ENCODE results near the gene GALNT9. TPM values are rescaled to one million over a fixed set of nuclear protein-coding genes. Genes with fewer than 3 reads are reported as not detected.

GALNT9 gene
- total RNA-seq, 1 experiment from 2014 or later: not detected

DNA sequence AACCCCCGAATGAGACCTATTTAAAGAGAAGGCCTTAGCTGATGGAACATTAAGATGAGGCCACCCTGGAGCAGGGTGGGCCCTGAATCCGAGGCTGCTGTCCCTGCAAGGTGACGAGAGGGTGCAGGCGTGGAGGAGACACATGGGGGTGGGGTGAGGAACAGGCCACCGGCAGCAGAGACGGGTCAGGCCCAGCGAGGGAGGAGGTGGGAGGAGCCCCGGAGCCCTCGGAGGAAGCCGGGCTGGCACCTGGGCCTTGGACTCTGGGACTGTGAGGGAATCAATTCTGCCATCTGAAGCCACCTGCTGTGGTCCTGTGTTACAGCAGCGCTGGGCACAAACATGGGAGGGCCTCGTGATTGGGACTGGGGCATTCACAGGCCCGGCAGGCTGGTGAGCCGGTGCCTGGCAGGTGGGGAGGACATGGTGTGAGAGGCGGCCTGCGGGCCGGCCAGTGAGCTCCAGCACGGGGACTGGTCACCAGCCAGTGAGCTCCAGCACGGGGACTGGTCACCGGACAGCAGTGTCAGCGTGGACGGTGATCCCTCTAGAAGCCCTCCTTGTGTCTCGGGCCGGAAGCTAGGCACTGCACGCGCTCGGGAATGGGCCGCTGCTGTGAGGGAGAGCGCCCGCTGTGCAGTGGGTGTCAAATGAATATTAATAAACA lies 138.4 kb downstream of the GALNT9 start:
- peaks cover 5% of the 10 kb centered on the region for H3K9me3 ChIP-seq (replicated peaks)

DNA sequence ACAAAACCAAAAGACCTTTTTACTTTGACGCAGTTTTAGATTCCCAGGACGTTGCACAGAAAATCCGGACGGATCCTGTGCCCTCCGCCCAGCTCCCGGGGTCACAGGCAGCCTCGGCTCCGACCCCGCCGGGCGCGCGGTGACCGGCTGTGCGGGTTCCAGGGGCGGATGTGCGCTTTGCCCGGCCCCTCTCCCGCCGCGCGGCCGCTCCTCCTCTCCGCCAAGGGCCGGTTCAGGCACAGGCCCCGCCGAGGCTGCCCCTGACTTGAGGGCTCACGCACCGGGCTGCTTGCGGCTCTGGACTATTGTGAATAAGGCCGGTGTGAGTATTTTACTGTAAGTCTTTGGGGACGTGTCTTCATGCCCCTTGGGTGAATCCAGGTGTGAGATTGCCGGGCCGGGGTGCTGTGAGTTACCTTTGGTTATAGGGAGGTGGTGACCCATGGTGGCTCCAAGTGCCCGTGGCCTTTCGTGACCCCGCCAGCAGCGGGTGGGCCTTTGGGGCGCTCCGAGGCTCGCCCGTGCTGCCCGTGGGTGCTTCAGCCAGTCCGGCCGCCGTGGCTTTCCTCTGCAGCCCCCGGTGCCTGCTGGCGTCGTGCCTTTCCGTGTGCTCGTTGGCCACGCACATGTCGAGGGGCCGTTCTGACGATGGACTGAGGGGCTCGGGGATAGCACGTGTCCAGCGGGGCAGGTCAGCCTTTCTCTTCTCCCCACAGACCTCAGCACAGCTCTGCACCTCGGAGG lies 139.2 kb downstream of the GALNT9 start:
- Histone ChIP-seq H3K27me3 (replicated peaks) (peaks cover 16% of the 10 kb centered on the region), H3K36me3 (no peaks in the 10 kb centered on the region), H3K4me3 (peak overlapping the region; percentile 31), H3K27ac (no peak overlapping the region), H3K4me1 (replicated peaks) (peaks cover 11% of the 10 kb centered on the region), H3K9me3 (replicated peaks) (peaks cover 5% of the 10 kb centered on the region)
- no peak for DNase-seq (ENCODE audit: low read depth in 1 of 2, low spot score in 2 of 2)

More for the DNA sequence above, 138.4 kb downstream of the GALNT9 start:
- Histone ChIP-seq H3K27me3 (replicated peaks) (peaks cover 10% of the 10 kb centered on the region), H3K4me1 (replicated peaks) (peaks cover 11% of the 10 kb centered on the region), H3K36me3 (no peaks in the 10 kb centered on the region), H3K4me3 (no peak overlapping the region), H3K27ac (no peak overlapping the region)
- no peak for DNase-seq (ENCODE audit: low read depth in 1 of 2, low spot score in 2 of 2)

DNA sequence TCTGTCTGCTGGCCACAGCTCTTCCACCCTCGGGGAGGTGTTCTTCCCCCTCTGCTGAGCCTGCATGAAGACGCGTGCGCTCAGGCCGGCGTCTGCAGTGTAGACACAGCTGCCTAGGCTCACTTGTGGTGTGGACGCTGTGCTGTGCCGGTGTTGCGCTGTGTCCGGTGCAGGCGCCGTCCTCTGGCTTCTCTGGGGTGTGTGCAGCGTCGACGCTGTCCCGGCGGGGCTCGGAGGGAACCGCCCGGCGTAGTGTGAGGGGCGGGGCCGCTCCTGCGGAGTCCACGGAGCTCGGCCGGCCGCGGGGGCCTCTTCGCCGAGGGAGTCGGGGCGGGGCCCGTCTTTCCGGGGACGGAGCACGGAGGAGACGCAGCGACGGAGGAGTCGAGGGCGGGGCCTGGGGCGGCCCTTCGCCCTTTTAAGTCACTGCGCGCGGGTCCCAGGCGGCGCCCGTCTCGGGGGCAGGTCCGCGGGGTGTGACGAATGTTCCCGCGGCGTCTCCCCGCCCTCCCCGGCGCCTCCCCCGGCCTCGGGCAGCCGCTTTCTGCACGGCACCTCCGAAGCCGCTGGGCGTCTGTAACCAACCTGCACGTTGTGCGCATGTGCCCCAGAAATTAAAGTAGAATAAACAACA lies 139.9 kb downstream of the GALNT9 start:
- peaks cover 5% of the 10 kb centered on the region for H3K9me3 ChIP-seq (replicated peaks)
- peaks cover 20% of the 10 kb centered on the region for H3K27me3 ChIP-seq (replicated peaks)
- peak overlapping the region; percentile 31 for H3K4me3 ChIP-seq
- H3K27ac ChIP-seq: no peak overlapping the region
- peaks cover 11% of the 10 kb centered on the region for H3K4me1 ChIP-seq (replicated peaks)
- peak; percentile 81 to 87 for DNase-seq (ENCODE audit: low read depth in 1 of 2, low spot score in 2 of 2)
- no peaks in the 10 kb centered on the region for H3K36me3 ChIP-seq

DNA sequence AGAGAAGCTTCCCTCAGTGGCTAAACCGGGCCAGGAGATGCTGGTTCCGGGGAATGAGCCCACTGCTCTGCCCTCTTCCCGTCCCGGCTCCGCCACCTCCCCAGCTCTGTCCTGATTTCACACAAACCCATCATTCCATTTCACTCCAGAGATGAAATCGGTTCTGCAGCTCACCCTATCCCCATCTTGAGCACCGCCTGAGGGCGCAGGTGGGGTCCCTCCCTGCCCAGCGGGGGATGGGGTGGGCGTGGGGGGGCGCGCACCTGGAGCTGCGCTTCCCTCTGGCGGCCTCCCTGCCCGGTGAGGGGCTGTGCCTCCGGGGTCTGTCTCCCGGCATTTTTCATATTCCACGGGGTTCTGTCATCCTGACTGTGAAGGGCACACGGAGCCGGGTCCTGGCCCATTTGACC lies 140.5 kb downstream of the GALNT9 start:
- H3K36me3 ChIP-seq: no peaks in the 10 kb centered on the region
- peaks cover 24% of the 10 kb centered on the region for H3K27me3 ChIP-seq (replicated peaks)
- no peak overlapping the region for H3K27ac ChIP-seq
- peaks cover 11% of the 10 kb centered on the region for H3K4me1 ChIP-seq (replicated peaks)
- H3K4me3 ChIP-seq: peak overlapping the region; percentile 31
- H3K9me3 ChIP-seq (replicated peaks): peaks cover 2% of the 10 kb centered on the region
- DNase-seq (ENCODE audit: low read depth in 1 of 2, low spot score in 2 of 2): no peak

DNA sequence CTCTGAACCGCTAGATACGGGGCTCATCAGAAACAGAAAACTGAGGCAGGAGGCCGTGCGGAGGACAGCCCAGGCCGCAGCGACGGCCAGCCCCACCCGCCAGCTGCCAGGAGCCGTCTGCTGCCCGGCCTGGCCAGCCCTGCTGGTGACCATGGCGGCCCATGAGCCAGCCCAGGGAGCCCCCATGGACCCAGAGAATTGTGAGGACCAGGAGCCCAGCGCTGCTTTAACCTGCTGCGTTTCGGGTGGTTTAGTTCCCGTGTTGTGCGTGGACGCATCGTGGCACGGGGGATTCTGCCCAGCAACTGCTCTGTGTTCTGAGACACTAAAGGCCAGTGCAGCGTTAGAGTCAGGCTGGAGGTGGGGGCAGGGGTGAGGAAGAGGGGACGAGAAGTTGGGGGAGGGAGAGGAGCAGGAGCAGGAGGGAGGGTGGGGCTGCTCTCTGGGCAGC lies 140.9 kb downstream of the GALNT9 start:
- Histone ChIP-seq H3K9me3 (replicated peaks) (no peaks in the 10 kb centered on the region), H3K27me3 (replicated peaks) (peaks cover 25% of the 10 kb centered on the region), H3K27ac (no peak overlapping the region), H3K4me1 (replicated peaks) (peaks cover 11% of the 10 kb centered on the region), H3K4me3 (no peak overlapping the region), H3K36me3 (no peaks in the 10 kb centered on the region)
- DNase-seq (ENCODE audit: low read depth in 1 of 2, low spot score in 2 of 2): no peak

DNA sequence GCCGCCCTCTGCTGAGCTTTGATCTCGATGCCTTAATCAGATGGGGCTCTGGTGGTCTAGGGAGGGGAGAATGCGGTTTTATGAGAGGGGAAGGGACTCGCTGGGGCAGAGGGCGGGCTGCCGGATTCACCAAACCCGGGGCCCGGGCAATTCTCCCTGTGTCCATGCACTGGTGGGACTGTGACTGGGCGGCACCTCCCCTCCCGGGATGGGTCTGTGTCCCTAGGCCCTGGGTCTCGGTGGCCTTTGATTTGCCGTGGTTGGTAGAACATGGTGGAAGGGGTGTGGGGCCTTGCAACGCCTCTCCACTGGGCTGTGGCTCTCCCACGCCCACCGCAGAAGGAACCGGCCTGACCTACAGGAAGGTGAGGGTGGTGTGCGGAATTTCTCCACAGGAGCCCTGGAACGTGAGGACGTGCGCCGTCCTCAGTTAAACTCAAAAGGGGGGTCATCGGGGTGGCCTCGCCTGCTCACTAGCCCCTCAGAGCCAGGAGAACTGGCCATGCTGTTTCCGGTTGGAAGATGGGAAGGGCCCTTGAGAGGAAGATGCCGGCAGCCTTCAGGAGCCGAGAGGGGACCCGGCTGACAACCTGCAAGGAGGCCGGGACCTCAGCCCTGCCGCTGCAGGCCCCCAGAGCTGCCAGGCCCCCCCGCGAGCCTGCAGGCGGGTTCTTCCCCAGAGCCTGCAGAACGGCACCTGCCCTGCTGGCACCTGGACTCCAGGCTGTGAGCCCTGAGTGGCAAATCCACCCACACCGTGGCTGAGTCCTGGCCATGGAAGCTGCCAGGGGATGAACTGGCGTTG lies 141.5 kb downstream of the GALNT9 start:
- no peak overlapping the region for H3K27ac ChIP-seq
- H3K27me3 ChIP-seq (replicated peaks): peaks cover 27% of the 10 kb centered on the region
- no peaks in the 10 kb centered on the region for H3K36me3 ChIP-seq
- H3K4me1 ChIP-seq (replicated peaks): peaks cover 11% of the 10 kb centered on the region
- H3K9me3 ChIP-seq (replicated peaks): no peaks in the 10 kb centered on the region
- H3K4me3 ChIP-seq: no peak overlapping the region
- no peak for DNase-seq (ENCODE audit: low read depth in 1 of 2, low spot score in 2 of 2)

DNA sequence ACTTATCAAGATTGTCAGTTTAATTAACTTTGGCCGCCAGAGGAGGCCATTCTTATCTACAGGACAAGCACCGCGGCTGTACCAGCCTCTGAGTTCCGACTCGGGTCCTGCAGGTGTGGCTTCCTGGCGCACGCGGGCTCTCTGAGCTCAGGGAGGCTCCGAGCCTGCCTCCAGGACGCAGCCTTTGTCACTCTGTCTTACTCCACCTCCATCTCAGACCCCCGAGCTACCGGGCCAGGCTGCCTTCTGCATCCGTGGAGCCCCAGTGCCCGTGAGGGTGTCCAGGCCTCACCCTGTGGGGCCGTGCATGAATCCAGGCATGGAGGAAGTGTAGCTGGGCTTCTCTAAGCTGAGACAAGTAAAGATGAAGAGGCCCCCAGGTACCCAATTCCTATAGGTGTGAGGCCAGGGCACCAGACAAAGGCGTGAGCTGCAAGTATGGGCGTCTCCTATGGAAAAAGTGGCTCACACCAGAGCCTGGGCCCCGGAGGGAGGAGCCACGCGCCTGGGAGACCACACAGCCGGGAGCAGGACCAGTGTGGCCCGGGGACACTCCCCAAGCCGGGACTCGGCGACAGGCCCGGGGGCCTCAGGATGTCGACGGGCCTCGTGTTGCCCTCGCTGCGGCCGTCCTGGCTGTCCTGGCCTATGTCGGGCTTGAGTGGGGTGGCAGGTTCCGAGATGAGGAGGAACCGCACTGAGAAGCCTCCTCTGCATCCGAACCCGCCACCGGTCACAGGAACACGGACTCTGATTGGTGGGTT lies 142.3 kb downstream of the GALNT9 start:
- Histone ChIP-seq H3K4me3 (no peak overlapping the region), H3K27me3 (replicated peaks) (peaks cover 27% of the 10 kb centered on the region), H3K36me3 (no peaks in the 10 kb centered on the region), H3K4me1 (replicated peaks) (peaks cover 11% of the 10 kb centered on the region), H3K27ac (no peak overlapping the region), H3K9me3 (replicated peaks) (no peaks in the 10 kb centered on the region)
- DNase-seq (ENCODE audit: low read depth in 1 of 2, low spot score in 2 of 2): no peak

DNA sequence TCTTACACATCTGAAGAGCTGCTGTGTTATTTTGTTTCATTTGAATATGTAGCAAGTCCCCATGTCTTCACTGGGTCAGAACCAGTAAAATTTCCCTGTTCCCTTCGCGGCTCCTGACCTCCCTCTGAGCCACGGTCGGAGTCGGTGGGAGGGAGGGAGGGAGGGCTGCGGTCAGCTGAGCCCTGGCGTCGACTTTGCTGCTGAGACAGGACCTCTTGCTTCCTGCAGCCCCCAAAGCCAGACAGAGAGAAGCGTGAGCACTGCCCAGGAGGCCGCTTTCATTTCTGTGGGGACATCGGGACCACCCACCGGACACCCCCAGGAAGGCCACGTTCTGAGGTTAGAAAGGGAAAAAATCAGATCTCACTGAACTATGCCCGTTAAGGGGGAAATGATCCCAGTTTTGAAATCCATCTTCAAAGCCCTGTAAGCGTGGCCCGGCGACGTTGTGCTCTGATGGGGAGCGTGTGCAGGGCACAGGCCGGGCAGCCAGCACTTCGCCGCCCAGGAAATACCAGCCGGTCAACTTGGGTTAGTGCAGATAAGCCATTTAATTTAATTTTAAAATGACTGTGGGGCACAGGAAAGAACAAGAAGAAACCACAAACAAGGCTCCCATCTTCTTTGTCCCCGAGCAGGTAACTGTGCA lies 143.1 kb downstream of the GALNT9 start:
- Histone ChIP-seq H3K4me3 (no peak overlapping the region), H3K9me3 (replicated peaks) (no peaks in the 10 kb centered on the region), H3K27ac (no peak overlapping the region), H3K4me1 (replicated peaks) (peaks cover 11% of the 10 kb centered on the region), H3K36me3 (no peaks in the 10 kb centered on the region), H3K27me3 (replicated peaks) (peaks cover 27% of the 10 kb centered on the region)
- no peak for DNase-seq (ENCODE audit: low read depth in 1 of 2, low spot score in 2 of 2)

DNA sequence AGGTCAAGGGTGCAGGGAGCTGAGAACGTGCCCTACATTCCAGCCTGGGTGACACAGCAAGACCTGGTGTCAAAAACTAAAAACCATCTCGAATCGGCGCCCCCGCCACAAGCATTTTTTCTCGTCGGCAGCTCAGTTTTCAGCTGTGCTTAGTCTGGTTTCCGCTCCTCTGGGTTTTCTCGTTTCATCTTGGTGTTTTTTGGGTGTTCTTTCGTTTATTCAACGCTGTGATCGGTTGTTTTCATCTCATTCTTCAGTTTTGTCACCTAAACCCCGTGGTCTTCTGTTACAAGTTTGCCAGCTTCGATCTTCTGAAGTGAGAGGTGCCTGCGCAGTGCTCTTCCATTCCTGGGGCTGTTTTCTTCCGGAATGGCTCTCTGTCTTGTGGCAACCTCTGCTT lies 143.7 kb downstream of the GALNT9 start:
- DNase-seq (ENCODE audit: low read depth in 1 of 2, low spot score in 2 of 2): no peak
- Histone ChIP-seq H3K36me3 (no peaks in the 10 kb centered on the region), H3K27me3 (replicated peaks) (peaks cover 27% of the 10 kb centered on the region), H3K27ac (no peak overlapping the region), H3K4me3 (no peak overlapping the region), H3K4me1 (replicated peaks) (peaks cover 11% of the 10 kb centered on the region), H3K9me3 (replicated peaks) (no peaks in the 10 kb centered on the region)

DNA sequence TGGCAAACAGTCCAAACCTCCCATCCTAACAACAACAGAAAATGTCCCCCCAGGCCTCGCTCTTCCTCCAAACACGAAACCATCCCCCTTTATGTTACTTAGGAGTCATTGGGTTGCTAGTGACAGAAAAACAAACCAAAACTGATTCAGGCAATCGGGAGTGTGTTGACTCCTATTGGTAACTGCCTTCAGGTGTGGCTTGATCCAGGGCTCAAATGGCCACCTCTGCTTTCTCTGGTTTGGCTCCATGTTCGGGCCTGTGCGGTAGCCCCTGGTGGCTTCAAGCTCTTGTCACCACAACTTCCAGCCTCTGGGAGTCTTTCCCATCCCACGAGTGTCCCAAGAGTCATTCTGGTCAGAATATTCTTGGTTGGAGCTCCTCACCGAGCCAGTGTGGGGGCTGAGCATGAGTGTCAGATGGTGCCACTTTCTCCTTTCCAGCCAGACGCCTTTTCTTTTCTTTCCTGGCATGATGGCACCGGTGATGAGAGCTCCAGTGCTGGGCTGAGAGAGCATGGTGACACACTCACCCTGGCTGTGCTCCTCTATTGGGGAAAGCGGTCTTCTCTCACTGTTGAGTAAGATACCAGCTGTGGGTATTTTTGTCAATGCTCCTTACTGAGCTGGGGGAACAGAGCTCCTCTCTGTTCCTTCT lies 146.6 kb downstream of the GALNT9 start:
- no peak for DNase-seq (ENCODE audit: low read depth in 1 of 2, low spot score in 2 of 2)
- H3K9me3 ChIP-seq (replicated peaks): no peaks in the 10 kb centered on the region
- H3K36me3 ChIP-seq: no peaks in the 10 kb centered on the region
- no peak overlapping the region for H3K27ac ChIP-seq
- H3K27me3 ChIP-seq (replicated peaks): peaks cover 32% of the 10 kb centered on the region
- H3K4me1 ChIP-seq (replicated peaks): no peaks in the 10 kb centered on the region
- no peak overlapping the region for H3K4me3 ChIP-seq

DNA sequence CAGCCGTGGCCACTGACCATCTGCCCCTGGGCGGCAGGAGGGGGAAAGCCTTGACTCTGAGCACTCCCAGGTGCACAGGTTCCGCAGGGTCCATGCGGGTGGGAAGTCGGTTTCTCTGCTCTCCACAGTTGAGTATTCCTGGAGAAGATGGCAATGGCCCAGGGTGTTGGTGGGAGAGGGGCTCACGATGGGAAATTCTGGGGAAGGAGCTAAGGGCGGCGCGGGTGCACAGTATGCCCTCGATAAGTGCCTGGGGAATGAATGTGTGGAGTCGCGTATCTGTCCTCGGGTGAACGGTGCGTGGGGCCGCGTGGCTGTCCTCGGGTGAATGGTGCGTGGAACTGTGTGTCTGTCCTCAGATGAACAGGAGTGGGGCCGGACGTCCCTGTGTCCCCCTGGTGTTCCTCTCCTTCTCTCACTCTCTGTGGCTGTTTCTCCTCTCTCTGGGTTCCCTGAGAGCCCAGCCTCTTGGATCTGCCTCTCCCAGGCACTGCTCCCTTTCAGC lies 147.1 kb downstream of the GALNT9 start:
- H3K27me3 ChIP-seq (replicated peaks): peaks cover 36% of the 10 kb centered on the region
- H3K4me3 ChIP-seq: no peak overlapping the region

DNA sequence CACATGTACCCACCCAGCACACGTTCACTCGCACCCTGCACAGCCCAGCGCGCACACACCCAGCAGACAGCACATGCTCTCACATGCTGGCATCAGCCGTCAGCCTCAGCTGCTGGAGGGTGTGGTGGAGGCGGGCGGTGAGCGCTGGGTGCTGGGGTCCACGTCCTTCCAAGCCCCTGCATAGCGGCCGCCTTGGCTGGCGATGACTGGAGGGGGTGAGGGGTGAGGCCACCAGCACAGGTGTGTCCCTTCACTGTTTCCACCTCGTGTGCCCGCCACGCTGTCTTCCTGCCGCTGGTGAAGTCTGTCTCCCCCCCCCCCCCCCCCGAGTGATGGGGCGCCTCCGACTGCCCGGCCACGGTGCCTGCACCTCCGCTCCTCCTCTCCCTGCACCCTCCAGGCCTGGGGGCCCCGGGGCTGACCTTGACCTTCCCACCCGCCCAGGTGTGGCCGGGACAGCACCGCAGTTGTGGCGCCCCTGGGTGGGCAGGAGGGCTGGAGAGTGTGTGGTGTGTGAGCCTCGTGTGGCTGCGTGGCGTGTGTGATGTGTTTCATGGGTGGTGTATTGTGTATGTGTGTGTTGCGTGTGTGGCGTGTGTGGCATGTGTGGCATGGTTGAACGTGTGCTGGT lies 147.7 kb downstream of the GALNT9 start:
- H3K27ac ChIP-seq: no peak overlapping the region
- no peaks in the 10 kb centered on the region for H3K9me3 ChIP-seq (replicated peaks)
- no peak for DNase-seq (ENCODE audit: low read depth in 1 of 2, low spot score in 2 of 2)
- peaks cover 39% of the 10 kb centered on the region for H3K27me3 ChIP-seq (replicated peaks)
- H3K36me3 ChIP-seq: no peaks in the 10 kb centered on the region
- H3K4me1 ChIP-seq (replicated peaks): no peaks in the 10 kb centered on the region
- H3K4me3 ChIP-seq: no peak overlapping the region

More for the DNA sequence above, 147.1 kb downstream of the GALNT9 start:
- DNase-seq (ENCODE audit: low read depth in 1 of 2, low spot score in 2 of 2): no peak
- H3K9me3 ChIP-seq (replicated peaks): no peaks in the 10 kb centered on the region
- no peaks in the 10 kb centered on the region for H3K36me3 ChIP-seq
- H3K27ac ChIP-seq: no peak overlapping the region
- H3K4me1 ChIP-seq (replicated peaks): no peaks in the 10 kb centered on the region
